ENCODE data around the gene MYO5B. TPM values are rescaled to one million over a fixed set of nuclear protein-coding genes. Genes with fewer than 3 reads are reported as not detected.

MYO5B gene
- total RNA-seq, 1 experiment from 2014 or later = 32.1 TPM

DNA sequence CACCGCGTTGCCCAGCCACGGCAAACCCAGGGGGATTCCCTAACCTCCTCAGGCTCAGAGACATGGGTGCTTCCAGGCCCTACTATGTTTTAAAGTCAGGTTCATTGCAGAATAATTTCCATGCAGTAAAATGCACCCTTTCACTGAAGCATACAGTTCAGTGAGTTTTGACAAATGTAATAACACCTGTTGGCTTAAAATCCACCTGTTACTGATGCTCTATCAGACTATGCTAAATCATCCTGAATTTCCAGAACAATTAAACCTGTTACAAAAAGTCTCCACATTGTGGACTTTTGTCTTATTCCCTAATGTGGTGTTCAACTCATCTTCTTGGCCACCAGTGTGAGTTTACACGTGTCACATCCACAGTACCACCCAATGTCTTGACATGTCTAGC lies 234.6 kb downstream of the MYO5B start:
- ChIA-PET POLR2A (no interaction called here), RAD21 (ENCODE audit: low non-redundant PET in 1 of 2, low total read pairs in 2 of 2, uncharacterized antibody in 2 of 2, unreplicated experiment in 2 of 2) (no interaction called here), CTCF (no interaction called here)
- TF ChIP-seq, protein P1, sequence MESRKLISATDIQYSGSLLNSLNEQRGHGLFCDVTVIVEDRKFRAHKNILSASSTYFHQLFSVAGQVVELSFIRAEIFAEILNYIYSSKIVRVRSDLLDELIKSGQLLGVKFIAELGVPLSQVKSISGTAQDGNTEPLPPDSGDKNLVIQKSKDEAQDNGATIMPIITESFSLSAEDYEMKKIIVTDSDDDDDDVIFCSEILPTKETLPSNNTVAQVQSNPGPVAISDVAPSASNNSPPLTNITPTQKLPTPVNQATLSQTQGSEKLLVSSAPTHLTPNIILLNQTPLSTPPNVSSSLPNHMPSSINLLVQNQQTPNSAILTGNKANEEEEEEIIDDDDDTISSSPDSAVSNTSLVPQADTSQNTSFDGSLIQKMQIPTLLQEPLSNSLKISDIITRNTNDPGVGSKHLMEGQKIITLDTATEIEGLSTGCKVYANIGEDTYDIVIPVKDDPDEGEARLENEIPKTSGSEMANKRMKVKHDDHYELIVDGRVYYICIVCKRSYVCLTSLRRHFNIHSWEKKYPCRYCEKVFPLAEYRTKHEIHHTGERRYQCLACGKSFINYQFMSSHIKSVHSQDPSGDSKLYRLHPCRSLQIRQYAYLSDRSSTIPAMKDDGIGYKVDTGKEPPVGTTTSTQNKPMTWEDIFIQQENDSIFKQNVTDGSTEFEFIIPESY (IDR thresholded peaks at IDR 0.05; ENCODE audit: extremely low read depth, insufficient replicate concordance, low read length) = no peak
- TF ChIP-seq RAD21 (IDR thresholded peaks at IDR 0.05; ENCODE audit: low read depth) = no peak
- TF ChIP-seq SP1 (IDR thresholded peaks at IDR 0.05; ENCODE audit: low read depth) = no peak
- no peak for TF ChIP-seq ZNF274 (IDR thresholded peaks at IDR 0.05; ENCODE audit: low read depth, low read length)
- no peak for TF ChIP-seq YY1 (IDR thresholded peaks at IDR 0.05; ENCODE audit: extremely low read depth, insufficient replicate concordance, low read depth, low read length)
- H3K4me1 ChIP-seq (ENCODE audit: control insufficient read depth in 1 of 2, insufficient read depth in 2 of 2, low read length in 2 of 2) = peaks cover 0 to 4% of the 10 kb centered on the region in 2 experiments; a peak in 2 of 4 replicates
- H4K20me1 ChIP-seq (ENCODE audit: insufficient read depth) = no peaks in the 10 kb centered on the region
- no peaks in the 10 kb centered on the region for H3K36me3 ChIP-seq (ENCODE audit: control insufficient read depth in 1 of 2, insufficient read depth in 2 of 2, low read length in 2 of 2)
- no peaks in the 10 kb centered on the region; the same call in 1 of the 2 replicates for H3K27me3 ChIP-seq (ENCODE audit: insufficient read depth, low read length)
- H3K79me2 ChIP-seq (ENCODE audit: insufficient read depth, low read length) = no peaks in the 10 kb centered on the region
- ATAC-seq (no peak), DNase-seq (ENCODE audit: low read depth, low spot score) (no peak)
- no peak overlapping the region for H3K9ac ChIP-seq (ENCODE audit: low read length)
- no peaks in the 10 kb centered on the region for H3K9me3 ChIP-seq (ENCODE audit: control insufficient read depth in 1 of 2, insufficient read depth in 1 of 2, low read depth in 1 of 2, low read length in 2 of 2)
- H3K4me2 ChIP-seq (ENCODE audit: low read length) = no peak overlapping the region
- no TSS peak for BruUV-seq (replicated peaks)
- intact Hi-C loops (cut with micrococcal nuclease) = no loop called here
- no peaks in the 10 kb centered on the region for H3K9me2 ChIP-seq (ENCODE audit: insufficient read depth)
- H2AFZ ChIP-seq (ENCODE audit: low read depth, low read length, poor library complexity, severe bottlenecking) = no peak overlapping the region
- H3K4me3 ChIP-seq (replicated peaks in 1 of 2; ENCODE audit: low read depth in 1 of 2, low read length in 2 of 2) = no peak overlapping the region
- no peak overlapping the region for H3K27ac ChIP-seq (ENCODE audit: low read depth, low read length)

DNA sequence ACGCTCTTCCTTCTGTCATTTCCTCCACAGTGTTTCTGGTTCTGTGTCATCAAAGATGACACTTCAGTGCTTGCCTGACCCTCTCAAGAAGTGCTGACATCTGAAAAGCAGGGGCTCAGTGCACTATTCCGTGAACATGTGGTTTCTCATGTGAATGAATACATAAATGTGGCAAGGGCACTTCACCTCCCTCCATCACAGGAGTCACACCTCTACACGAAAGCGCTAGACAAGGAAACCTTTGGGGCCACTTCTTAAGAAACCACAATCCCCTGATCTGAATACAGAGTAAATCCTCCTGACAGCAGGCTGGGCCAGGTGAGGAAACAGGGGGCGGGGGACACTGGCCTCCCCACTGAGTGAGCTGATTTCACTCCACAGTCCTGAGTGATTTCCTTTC lies 235.8 kb downstream of the MYO5B start:
- DNase-seq (ENCODE audit: low read depth, low spot score) = no peak
- Histone ChIP-seq H3K4me2 (ENCODE audit: low read length) (no peak overlapping the region), H3K79me2 (ENCODE audit: insufficient read depth, low read length) (no peaks in the 10 kb centered on the region), H4K20me1 (ENCODE audit: insufficient read depth) (no peaks in the 10 kb centered on the region), H3K36me3 (ENCODE audit: control insufficient read depth in 1 of 2, insufficient read depth in 2 of 2, low read length in 2 of 2) (no peaks in the 10 kb centered on the region), H3K27me3 (ENCODE audit: insufficient read depth, low read length) (no peaks in the 10 kb centered on the region; the same call in 1 of the 2 replicates), H3K4me3 (replicated peaks in 1 of 2; ENCODE audit: low read depth in 1 of 2, low read length in 2 of 2) (no peak overlapping the region), H3K27ac (ENCODE audit: low read depth, low read length) (no peak overlapping the region), H3K9ac (ENCODE audit: low read length) (no peak overlapping the region), H3K9me3 (ENCODE audit: control insufficient read depth in 1 of 2, insufficient read depth in 1 of 2, low read depth in 1 of 2, low read length in 2 of 2) (no peaks in the 10 kb centered on the region), H3K9me2 (ENCODE audit: insufficient read depth) (no peaks in the 10 kb centered on the region), H2AFZ (ENCODE audit: low read depth, low read length, poor library complexity, severe bottlenecking) (no peak overlapping the region), H3K4me1 (ENCODE audit: control insufficient read depth in 1 of 2, insufficient read depth in 2 of 2, low read length in 2 of 2) (no peaks in the 10 kb centered on the region)
- TF ChIP-seq SIN3A (IDR thresholded peaks at IDR 0.05; ENCODE audit: low read depth) (no peak), CBX3 (IDR thresholded peaks at IDR 0.05; ENCODE audit: low read depth) (no peak), ZNF274 (IDR thresholded peaks at IDR 0.05; ENCODE audit: low read depth, low read length) (no peak), EZH2 (IDR thresholded peaks at IDR 0.05) (no peak), REST (IDR thresholded peaks at IDR 0.05; ENCODE audit: low read depth) (no peak)
- intact Hi-C loops (cut with micrococcal nuclease) = no loop called here
- ChIA-PET RAD21 (ENCODE audit: low non-redundant PET in 1 of 2, low total read pairs in 2 of 2, uncharacterized antibody in 2 of 2, unreplicated experiment in 2 of 2) (no interaction called here), CTCF (no interaction called here), POLR2A (no interaction called here)
- no TSS peak for BruUV-seq (replicated peaks)
- no peak for ATAC-seq
